Breast epithelium (tissue), 3 donors: Measurements from ENCODE around the gene FAM222A.

ENCODE experiments used
- POLR2A ChIP-seq: fragments of 450-650 bp; IDR thresholded peaks from one replicate; pipeline ENCODE4 v1.6.1; 2016; ENCODE audit warnings: antibody characterized with exemption, mild to moderate bottlenecking, moderate library complexity
- POLR2AphosphoS5 ChIP-seq, 3 donors: sonication (generic); formaldehyde crosslinking; IDR thresholded peaks; one replicate each; pipeline ENCODE4 v1.6.1; 2017; ENCODE audit warnings: antibody characterized with exemption in 3 of 3
- TF ChIP-seq, protein P1 (sequence below), 3 donors: fragments of 450-650 bp; IDR thresholded peaks; one replicate each; pipeline ENCODE4 v1.5.1; 2016 to 2017; ENCODE audit warnings: antibody characterized with exemption in 3 of 3, mild to moderate bottlenecking in 3 of 3, moderate library complexity in 3 of 3

DNA sequence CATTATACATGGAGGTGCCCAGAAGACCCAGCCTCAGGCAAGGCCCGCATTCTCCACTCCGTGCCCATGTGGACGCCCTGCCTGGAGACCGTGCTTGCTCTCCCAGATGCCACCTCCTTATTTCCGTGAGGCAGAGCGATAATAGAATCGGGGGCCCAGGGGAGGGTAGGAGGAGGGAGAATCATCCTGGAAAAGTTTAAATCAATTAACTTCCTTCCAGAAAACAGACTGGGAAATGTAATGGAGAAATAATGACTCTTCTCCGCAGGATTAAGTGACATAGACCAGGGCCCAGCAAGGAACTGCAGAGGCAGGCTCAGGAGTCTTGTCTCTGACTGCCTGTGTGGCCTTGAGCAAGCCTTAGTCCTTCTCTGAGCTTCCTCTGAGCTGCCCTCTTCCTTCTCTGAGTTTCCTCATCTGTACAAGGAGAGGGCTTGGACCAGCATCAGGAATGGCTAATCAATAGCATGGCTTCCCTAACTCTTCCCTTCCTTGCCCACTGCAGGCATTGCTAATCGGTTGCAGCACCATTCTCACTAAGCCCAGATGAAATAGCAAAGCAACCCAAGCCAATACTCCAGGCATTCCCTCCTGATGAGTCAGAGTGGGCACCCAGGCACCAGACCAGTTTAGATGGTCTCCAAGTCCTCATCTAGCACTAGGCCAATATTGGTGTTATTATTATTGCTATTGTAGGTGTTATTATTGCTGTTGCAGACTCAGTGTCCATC is 11.3 kb upstream of the FAM222A start:
- TF ChIP-seq, protein P1, sequence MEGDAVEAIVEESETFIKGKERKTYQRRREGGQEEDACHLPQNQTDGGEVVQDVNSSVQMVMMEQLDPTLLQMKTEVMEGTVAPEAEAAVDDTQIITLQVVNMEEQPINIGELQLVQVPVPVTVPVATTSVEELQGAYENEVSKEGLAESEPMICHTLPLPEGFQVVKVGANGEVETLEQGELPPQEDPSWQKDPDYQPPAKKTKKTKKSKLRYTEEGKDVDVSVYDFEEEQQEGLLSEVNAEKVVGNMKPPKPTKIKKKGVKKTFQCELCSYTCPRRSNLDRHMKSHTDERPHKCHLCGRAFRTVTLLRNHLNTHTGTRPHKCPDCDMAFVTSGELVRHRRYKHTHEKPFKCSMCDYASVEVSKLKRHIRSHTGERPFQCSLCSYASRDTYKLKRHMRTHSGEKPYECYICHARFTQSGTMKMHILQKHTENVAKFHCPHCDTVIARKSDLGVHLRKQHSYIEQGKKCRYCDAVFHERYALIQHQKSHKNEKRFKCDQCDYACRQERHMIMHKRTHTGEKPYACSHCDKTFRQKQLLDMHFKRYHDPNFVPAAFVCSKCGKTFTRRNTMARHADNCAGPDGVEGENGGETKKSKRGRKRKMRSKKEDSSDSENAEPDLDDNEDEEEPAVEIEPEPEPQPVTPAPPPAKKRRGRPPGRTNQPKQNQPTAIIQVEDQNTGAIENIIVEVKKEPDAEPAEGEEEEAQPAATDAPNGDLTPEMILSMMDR (IDR thresholded peaks at IDR 0.05) = no peak
- TF ChIP-seq POLR2A = no peak
- TF ChIP-seq POLR2AphosphoS5 (IDR thresholded peaks at IDR 0.05) = no peak
